Measurements from ENCODE around the gene TGFBR2.

The TGFBR2 gene

DNA sequence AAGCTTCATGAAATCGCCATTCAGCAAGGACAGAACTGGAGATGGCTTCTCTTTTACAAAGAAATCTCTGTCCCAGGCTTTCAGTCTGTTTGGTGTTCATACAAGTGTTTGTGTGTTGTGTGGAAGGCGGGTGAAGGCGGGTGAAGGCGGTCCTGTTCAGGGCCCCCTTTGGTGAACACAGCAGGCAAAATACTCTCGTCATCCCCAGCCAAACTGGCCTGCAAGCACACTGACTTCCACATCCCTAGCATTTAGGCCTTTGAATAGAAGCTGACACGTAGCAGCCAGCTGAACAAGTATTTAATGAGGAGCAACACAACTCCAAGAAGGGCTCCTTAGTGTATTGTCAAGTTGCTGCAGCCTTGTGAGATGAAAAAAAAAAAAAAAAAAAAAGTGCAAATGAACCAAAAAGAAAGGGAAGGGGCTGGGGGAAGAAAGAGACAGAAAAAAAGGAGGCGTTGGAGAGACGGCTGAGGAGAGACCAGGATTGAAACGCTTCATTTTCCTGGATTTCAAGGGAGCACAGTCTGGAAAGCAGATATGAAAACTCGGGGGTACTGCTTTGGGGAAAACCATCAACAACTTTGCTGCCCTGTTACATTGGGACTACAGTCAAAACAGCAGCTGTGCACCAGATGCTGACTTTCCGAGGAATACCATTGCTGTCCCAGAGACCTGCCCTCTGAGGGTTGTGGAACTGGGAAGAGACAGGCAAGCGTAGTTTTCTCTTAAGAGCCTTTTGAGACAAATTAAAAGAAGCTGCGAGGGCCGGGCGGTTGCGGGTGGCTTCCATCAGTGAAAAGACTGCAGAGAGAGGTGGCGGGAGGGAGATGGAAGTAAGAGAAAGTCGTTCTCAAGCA lies 74.6 kb downstream of the TGFBR2 start:
- no peak overlapping the region for H3K9ac ChIP-seq (ENCODE audit: low read length)
- no peak overlapping the region for H3K27ac ChIP-seq (ENCODE audit: low read depth, low read length)
- peaks cover 21% of the 10 kb centered on the region for H3K36me3 ChIP-seq (ENCODE audit: control insufficient read depth, insufficient read depth, low read length)

DNA sequence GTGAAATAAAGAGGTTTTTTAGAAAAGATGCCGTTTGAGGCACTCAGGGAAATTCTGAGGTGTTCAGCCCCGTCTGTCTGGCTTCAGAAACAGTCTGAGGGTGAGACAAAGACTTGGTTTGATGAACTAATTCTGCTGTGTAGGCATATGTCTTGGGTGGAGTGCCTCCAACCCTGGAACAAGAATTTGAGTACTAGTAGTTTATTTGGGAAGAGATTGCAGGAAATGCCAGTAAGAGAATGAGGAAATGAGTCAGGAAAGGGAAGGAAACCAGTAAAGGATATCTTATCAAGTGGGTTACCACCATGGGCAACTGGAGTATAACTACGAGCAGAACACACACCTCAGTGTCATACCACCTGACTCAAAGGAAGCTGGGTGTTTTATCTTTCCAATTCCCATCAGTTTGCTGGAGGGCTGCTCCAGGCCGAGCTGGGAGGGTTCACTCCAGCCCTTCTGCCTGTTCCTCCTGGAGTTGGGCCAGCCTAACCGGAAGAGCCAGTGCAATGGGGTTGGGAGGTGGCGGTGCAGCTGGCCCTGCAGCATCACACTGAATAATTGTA lies 75.3 kb downstream of the TGFBR2 start:
- H3K27ac ChIP-seq (ENCODE audit: low read depth, low read length), result no peak overlapping the region
- peaks cover 22% of the 10 kb centered on the region for H3K36me3 ChIP-seq (ENCODE audit: control insufficient read depth, insufficient read depth, low read length)
- H3K9me3 ChIP-seq (ENCODE audit: control insufficient read depth, insufficient read depth, low read depth, low read length), result no peaks in the 10 kb centered on the region
- peaks cover 26% of the 10 kb centered on the region for H3K4me1 ChIP-seq (ENCODE audit: control insufficient read depth, insufficient read depth, low read length)
- H3K9ac ChIP-seq (ENCODE audit: low read length), result no peak overlapping the region
- H3K4me3 ChIP-seq (ENCODE audit: low read depth, low read length), result no peak overlapping the region
- H3K27me3 ChIP-seq (ENCODE audit: control insufficient read depth, insufficient read depth, low read length), result no peaks in the 10 kb centered on the region

More for the DNA sequence above, 74.6 kb downstream of the TGFBR2 start:
- peaks cover 26% of the 10 kb centered on the region for H3K4me1 ChIP-seq (ENCODE audit: control insufficient read depth, insufficient read depth, low read length)
- no peak overlapping the region for H3K4me3 ChIP-seq (ENCODE audit: low read depth, low read length)
- H3K27me3 ChIP-seq (ENCODE audit: control insufficient read depth, insufficient read depth, low read length), result no peaks in the 10 kb centered on the region
- no peaks in the 10 kb centered on the region for H3K9me3 ChIP-seq (ENCODE audit: control insufficient read depth, insufficient read depth, low read depth, low read length)

DNA sequence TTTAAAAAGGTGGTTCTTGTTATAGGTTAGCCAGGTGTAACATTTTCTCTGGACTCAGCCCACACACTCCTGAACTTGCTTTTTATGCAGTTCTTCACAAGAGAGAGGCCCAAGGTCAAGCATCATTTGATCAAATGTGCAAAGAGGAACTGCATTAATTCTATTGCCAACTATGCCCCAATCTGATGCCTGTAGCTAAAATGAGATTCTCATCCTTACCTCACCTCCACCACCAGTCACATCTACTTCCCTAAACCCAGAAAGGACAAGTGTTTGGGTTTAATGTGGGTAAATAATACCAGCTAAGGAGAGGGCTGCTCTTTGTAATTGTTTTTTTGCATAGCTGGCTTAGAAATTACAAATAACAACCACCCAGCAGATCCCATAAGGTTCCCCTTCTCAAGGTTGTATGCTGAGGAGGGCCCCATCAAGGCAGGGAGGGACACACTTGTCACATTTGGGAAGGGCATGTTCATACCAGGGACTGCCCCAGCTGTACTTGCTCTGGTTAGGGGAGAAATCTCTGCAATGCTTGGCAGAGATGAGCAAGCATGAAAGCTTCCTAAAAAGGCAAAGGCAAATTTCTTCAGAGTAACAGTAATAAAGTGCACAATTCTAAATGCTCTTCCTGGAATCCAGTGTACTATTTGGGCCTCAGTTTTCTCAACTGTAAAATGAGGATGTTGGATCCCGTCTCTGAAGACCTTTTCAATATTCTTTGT lies 76.2 kb downstream of the TGFBR2 start:
- Histone ChIP-seq H3K4me3 (ENCODE audit: low read depth, low read length) (no peak overlapping the region), H3K9me3 (ENCODE audit: control insufficient read depth, insufficient read depth, low read depth, low read length) (no peaks in the 10 kb centered on the region), H3K4me1 (ENCODE audit: control insufficient read depth, insufficient read depth, low read length) (peaks cover 26% of the 10 kb centered on the region), H3K27me3 (ENCODE audit: control insufficient read depth, insufficient read depth, low read length) (no peaks in the 10 kb centered on the region), H3K9ac (ENCODE audit: low read length) (no peak overlapping the region), H3K36me3 (ENCODE audit: control insufficient read depth, insufficient read depth, low read length) (peaks cover 26% of the 10 kb centered on the region), H3K27ac (ENCODE audit: low read depth, low read length) (no peak overlapping the region)

DNA sequence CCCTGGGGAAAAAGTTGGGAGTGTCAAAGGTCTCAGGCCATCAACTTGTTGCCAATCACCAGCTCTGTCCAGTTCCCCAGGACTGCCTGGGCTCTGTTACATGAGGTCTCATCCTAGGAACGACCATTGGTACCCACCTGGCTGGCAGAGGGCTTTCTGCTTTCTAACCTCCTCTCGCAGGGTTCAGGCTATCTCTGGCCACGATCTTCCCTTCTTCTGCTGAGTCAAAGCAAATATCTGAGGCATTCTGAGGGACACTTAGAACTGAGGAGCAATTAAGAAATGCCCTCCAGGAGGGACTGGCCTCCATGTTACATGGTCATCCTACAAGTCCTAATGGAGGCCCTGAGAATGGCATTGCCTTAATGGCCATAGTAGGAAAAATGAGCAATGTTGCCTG lies 77.4 kb downstream of the TGFBR2 start:
- Histone ChIP-seq H3K27ac (ENCODE audit: low read depth, low read length) (no peak overlapping the region), H3K4me1 (ENCODE audit: control insufficient read depth, insufficient read depth, low read length) (peaks cover 28% of the 10 kb centered on the region), H3K4me3 (ENCODE audit: low read depth, low read length) (no peak overlapping the region), H3K9ac (ENCODE audit: low read length) (no peak overlapping the region), H3K9me3 (ENCODE audit: control insufficient read depth, insufficient read depth, low read depth, low read length) (no peaks in the 10 kb centered on the region), H3K27me3 (ENCODE audit: control insufficient read depth, insufficient read depth, low read length) (no peaks in the 10 kb centered on the region), H3K36me3 (ENCODE audit: control insufficient read depth, insufficient read depth, low read length) (peaks cover 24% of the 10 kb centered on the region; the same call in 1 of the 2 replicates)

DNA sequence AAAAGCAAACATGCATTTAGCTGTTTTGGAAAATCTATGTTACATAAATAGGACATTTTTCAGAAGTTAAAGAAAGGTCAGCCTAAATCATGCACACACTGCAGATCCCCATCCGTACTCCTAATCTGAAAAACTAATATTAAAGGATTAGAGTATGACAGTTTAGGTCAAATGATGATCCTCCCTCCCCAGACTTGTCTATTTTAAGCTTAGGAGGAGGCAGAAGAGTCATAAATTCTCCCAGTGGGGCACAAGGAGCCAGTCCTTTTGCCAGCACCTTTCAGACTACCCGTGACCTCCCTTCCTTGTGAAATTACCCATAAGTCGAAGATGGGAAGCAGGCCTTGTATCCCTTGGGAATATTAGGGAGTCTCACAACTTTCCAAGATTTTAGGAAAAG lies 78.0 kb downstream of the TGFBR2 start:
- peaks cover 23% of the 10 kb centered on the region for H3K4me1 ChIP-seq (ENCODE audit: control insufficient read depth, insufficient read depth, low read length)
- H3K27ac ChIP-seq (ENCODE audit: low read depth, low read length), result no peak overlapping the region

DNA sequence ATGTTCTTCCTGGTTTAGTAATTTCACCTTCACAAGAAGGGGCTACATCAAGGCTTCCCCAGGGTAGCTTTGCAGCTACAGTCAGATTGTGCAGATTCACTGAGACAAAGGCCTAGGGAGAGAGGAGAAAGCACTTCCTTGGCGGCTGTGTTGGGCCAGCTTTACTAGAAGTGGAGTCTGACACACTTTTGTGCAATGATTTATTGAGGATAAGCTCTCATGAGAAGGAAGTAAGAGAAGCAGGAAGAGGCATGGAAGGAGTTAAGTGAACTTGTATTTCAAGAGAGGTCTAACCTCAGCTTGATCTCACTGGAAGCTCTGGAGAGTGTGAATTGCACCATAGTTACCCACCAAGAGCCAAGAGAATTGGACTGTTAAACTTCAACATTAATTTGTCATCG lies 78.9 kb downstream of the TGFBR2 start:
- Histone ChIP-seq H3K27me3 (ENCODE audit: control insufficient read depth, insufficient read depth, low read length) (no peaks in the 10 kb centered on the region), H3K36me3 (ENCODE audit: control insufficient read depth, insufficient read depth, low read length) (peaks cover 32% of the 10 kb centered on the region), H3K27ac (ENCODE audit: low read depth, low read length) (no peak overlapping the region), H3K9me3 (ENCODE audit: control insufficient read depth, insufficient read depth, low read depth, low read length) (no peaks in the 10 kb centered on the region), H3K4me1 (ENCODE audit: control insufficient read depth, insufficient read depth, low read length) (peaks cover 20% of the 10 kb centered on the region), H3K4me3 (ENCODE audit: low read depth, low read length) (no peak overlapping the region), H3K9ac (ENCODE audit: low read length) (no peak overlapping the region)

More for the DNA sequence above, 78.0 kb downstream of the TGFBR2 start:
- H3K27me3 ChIP-seq (ENCODE audit: control insufficient read depth, insufficient read depth, low read length), result no peaks in the 10 kb centered on the region
- no peaks in the 10 kb centered on the region for H3K9me3 ChIP-seq (ENCODE audit: control insufficient read depth, insufficient read depth, low read depth, low read length)
- no peak overlapping the region for H3K4me3 ChIP-seq (ENCODE audit: low read depth, low read length)
- peaks cover 24% of the 10 kb centered on the region; the same call in 1 of the 2 replicates for H3K36me3 ChIP-seq (ENCODE audit: control insufficient read depth, insufficient read depth, low read length)
- no peak overlapping the region for H3K9ac ChIP-seq (ENCODE audit: low read length)

DNA sequence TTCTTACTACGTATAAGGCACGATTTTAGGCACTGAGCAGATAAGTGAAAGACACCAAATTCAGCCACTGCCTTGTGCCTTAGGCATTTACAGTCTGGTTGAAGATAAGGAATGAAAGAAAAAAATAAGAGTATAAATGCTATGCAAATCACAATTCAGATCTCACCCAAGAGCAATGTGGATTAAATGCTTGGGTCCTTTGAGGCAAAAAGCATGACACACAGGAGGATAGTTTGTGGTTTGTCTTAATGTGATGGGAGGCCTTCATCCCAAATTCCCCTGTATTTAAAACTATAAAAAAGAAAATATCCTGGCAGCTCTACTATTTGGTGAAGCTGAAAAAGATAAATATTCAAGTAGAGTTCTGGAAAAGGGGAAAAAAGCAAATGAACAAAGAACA lies 79.8 kb downstream of the TGFBR2 start:
- H3K9me3 ChIP-seq (ENCODE audit: control insufficient read depth, insufficient read depth, low read depth, low read length), result no peaks in the 10 kb centered on the region
- peaks cover 12% of the 10 kb centered on the region for H3K4me1 ChIP-seq (ENCODE audit: control insufficient read depth, insufficient read depth, low read length)
- no peak overlapping the region for H3K27ac ChIP-seq (ENCODE audit: low read depth, low read length)
- no peak overlapping the region for H3K9ac ChIP-seq (ENCODE audit: low read length)
- no peak overlapping the region for H3K4me3 ChIP-seq (ENCODE audit: low read depth, low read length)
- peaks cover 41% of the 10 kb centered on the region for H3K36me3 ChIP-seq (ENCODE audit: control insufficient read depth, insufficient read depth, low read length)
- no peaks in the 10 kb centered on the region for H3K27me3 ChIP-seq (ENCODE audit: control insufficient read depth, insufficient read depth, low read length)

DNA sequence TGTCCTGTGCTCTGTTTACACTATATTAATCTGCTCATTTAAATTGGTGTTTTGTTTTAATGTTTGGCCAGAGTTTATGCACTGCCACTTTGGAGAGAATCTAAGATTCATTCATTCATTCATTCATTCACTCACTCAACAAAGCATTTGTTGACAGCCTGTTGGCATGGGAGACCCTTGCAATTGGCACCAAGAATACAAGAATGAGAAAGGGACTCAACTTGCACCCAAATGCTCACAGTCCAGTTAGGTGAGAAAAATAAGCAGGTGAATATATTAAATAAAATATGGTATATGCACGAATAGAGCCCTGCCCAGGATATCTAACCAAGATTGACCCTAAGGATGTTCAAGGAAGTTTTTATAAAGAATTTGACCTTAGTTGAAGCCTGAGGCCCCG lies 80.4 kb downstream of the TGFBR2 start:
- Histone ChIP-seq H3K4me3 (ENCODE audit: low read depth, low read length) (no peak overlapping the region), H3K9ac (ENCODE audit: low read length) (no peak overlapping the region), H3K36me3 (ENCODE audit: control insufficient read depth, insufficient read depth, low read length) (peaks cover 46% of the 10 kb centered on the region), H3K27me3 (ENCODE audit: control insufficient read depth, insufficient read depth, low read length) (no peaks in the 10 kb centered on the region), H3K9me3 (ENCODE audit: control insufficient read depth, insufficient read depth, low read depth, low read length) (no peaks in the 10 kb centered on the region), H3K27ac (ENCODE audit: low read depth, low read length) (no peak overlapping the region), H3K4me1 (ENCODE audit: control insufficient read depth, insufficient read depth, low read length) (peaks cover 6% of the 10 kb centered on the region)

DNA sequence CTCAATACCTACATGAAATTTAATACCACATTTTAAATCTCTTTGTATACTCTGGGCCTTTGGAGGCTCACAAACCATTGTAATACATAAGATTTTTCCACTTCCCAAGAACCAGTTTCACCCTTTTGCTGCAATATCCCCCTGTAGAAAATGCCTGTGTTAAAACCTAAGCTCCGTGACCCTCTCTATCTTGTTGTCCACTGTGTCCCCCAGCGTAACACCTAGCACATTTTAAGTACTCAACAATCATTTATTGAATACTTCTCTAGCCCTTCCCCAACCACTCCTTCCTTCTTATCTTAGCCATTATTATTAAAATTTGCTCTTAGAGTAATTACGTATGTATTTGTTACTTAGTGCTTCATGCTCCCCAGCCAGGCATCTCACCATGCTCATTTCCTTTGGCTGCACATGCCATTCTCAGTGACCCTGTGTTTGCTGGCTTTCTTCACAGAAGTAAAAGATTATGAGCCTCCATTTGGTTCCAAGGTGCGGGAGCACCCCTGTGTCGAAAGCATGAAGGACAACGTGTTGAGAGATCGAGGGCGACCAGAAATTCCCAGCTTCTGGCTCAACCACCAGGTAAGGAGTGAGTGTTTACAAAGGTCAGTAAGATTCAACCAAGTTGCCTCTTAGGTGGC lies 81.6 kb downstream of the TGFBR2 start:
- peaks cover 55% of the 10 kb centered on the region for H3K36me3 ChIP-seq (ENCODE audit: control insufficient read depth, insufficient read depth, low read length)
- no peak overlapping the region for H3K9ac ChIP-seq (ENCODE audit: low read length)
- H3K27me3 ChIP-seq (ENCODE audit: control insufficient read depth, insufficient read depth, low read length), result no peaks in the 10 kb centered on the region
- H3K4me3 ChIP-seq (ENCODE audit: low read depth, low read length), result no peak overlapping the region
- no peaks in the 10 kb centered on the region for H3K9me3 ChIP-seq (ENCODE audit: control insufficient read depth, insufficient read depth, low read depth, low read length)
- peaks cover 8% of the 10 kb centered on the region for H3K4me1 ChIP-seq (ENCODE audit: control insufficient read depth, insufficient read depth, low read length)
- H3K27ac ChIP-seq (ENCODE audit: low read depth, low read length), result no peak overlapping the region

DNA sequence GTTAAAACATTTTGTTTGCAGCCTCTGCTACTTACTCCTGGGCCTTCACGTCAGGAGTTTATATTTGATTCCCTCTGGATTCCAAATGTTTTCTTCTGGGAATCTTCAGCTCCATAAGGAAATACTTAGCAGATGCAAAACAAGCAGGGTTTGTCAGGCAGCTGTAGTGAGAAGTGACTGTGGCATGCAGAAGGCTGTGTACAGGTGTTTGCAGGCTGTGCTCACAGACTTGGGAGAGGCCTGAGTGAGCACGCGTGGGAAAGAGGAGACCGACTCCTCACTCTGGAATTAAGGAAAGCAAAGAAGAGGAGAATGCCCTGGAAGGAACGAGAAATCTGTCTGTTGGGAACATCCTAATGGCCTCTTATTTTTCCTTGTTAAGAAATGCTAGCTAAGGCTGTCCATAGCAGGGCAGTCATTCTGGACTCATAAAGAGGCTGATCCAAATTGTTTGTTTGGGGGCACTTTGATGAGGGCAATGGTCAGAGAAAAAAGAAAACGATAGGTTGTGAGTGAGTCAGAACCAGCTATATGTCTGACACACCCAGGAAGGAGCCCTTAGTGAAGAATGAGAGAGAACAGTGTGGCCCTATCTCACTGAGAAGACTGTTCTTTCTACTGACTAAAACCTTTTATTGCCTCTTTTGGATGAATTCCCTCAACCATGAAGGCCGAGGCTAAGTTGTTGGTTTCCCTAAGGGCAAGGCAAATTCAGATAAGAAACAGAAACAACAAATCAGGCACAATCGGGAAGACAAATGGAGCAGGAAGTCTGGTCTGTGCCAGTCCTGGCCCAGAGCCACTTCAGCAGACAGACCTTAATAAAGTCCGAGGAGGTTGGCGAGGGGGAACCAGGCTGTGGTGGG lies 82.6 kb downstream of the TGFBR2 start:
- H3K4me3 ChIP-seq (ENCODE audit: low read depth, low read length), result no peak overlapping the region
- peaks cover 9% of the 10 kb centered on the region for H3K4me1 ChIP-seq (ENCODE audit: control insufficient read depth, insufficient read depth, low read length)
- H3K9me3 ChIP-seq (ENCODE audit: control insufficient read depth, insufficient read depth, low read depth, low read length), result no peaks in the 10 kb centered on the region
- H3K27me3 ChIP-seq (ENCODE audit: control insufficient read depth, insufficient read depth, low read length), result no peaks in the 10 kb centered on the region
- no peak overlapping the region for H3K9ac ChIP-seq (ENCODE audit: low read length)
- no peak overlapping the region for H3K27ac ChIP-seq (ENCODE audit: low read depth, low read length)
- peaks cover 51% of the 10 kb centered on the region for H3K36me3 ChIP-seq (ENCODE audit: control insufficient read depth, insufficient read depth, low read length)

Data from HUES6 (cell line).